Spleen (tissue), 11 donors: Measurements from ENCODE around the gene WDR49. TPM values are rescaled to one million over a fixed set of nuclear protein-coding genes. Genes with fewer than 3 reads are reported as not detected.

Source experiments
- DNase-seq: peaks from one replicate; pipeline ENCODE4 v3.0.0-alpha.2; 2020
- H3K27ac ChIP-seq, 8 donors: fragments of 200-600 bp; sonication (generic) in 7 of 8; 1 replicate in 4 of 8; 2 replicates in 4 of 8; pipeline versions ENCODE4 v1.5.0 to v1.8.0; 2016 to 2021; ENCODE audit warnings: inconsistent platforms in 4 of 8, mild to moderate bottlenecking in 4 of 8, moderate library complexity in 1 of 8
- H3K27me3 ChIP-seq, 7 donors: fragments of 200-600 bp; sonication (generic) in 6 of 7; replicated peaks in 1 of 7; 1 replicate in 4 of 7; 2 replicates in 3 of 7; pipeline versions ENCODE4 v1.5.0 to v1.8.0; 2016 to 2021; ENCODE audit warnings: inconsistent platforms in 3 of 7, mild to moderate bottlenecking in 1 of 7
- H3K36me3 ChIP-seq, 6 donors: fragments of 200-600 bp; sonication (generic) in 5 of 6; 1 replicate in 4 of 6; 2 replicates in 2 of 6; pipeline versions ENCODE4 v1.5.0 to v1.8.0; 2016 to 2021; ENCODE audit warnings: inconsistent platforms in 2 of 6
- H3K4me1 ChIP-seq, 6 donors: fragments of 200-600 bp; sonication (generic) in 5 of 6; 1 replicate in 3 of 6; 2 replicates in 3 of 6; pipeline versions ENCODE4 v1.5.0 to v1.8.0; 2016 to 2021; ENCODE audit warnings: inconsistent platforms in 3 of 6
- H3K4me3 ChIP-seq, 8 donors: fragments of 200-600 bp; sonication (generic) in 7 of 8; 1 replicate in 4 of 8; 2 replicates in 4 of 8; pipeline versions ENCODE4 v1.5.0 to v1.8.0; 2016 to 2021; ENCODE audit warnings: inconsistent platforms in 4 of 8, mild to moderate bottlenecking in 4 of 8, moderate library complexity in 2 of 8
- H3K9me3 ChIP-seq, 8 donors: fragments of 200-600 bp; sonication (generic) in 7 of 8; 1 replicate in 4 of 8; 2 replicates in 4 of 8; pipeline versions ENCODE4 v1.5.0 to v1.8.0; 2016 to 2021; ENCODE audit warnings: inconsistent platforms in 4 of 8
- POLR2A ChIP-seq, 3 donors: fragments of 450-650 bp; IDR thresholded peaks; one replicate each; pipeline ENCODE4 v1.5.1; 2017; ENCODE audit warnings: antibody characterized with exemption in 3 of 3, mild to moderate bottlenecking in 1 of 3
- POLR2AphosphoS5 ChIP-seq, 3 donors: sonication (generic); formaldehyde crosslinking; IDR thresholded peaks; one replicate each; pipeline ENCODE4 v1.5.1; 2017; ENCODE audit warnings: antibody characterized with exemption in 3 of 3
- WGBS, 5 donors: extraction: QIAGEN DNeasy Blood & Tissue Kit in 3 of 5; methylation state at CpG; one replicate each; pipeline versions ENCODE4 v1.1.5 to v1.1.7; 2013 to 2018; 5-methylcytosine and 5-hydroxymethylcytosine counted together
- intact Hi-C: fragments of 100-400 bp; cut with DNase I; formaldehyde crosslinking; loops from one replicate; pipeline ENCODE4 v1.15.0; 2023; ENCODE audit warnings: low total_unique reads
- polyA plus RNA-seq, 3 donors: library from polyadenylated mRNA; stranded (reverse); fragments of 200-250 nt; gene quantifications; one replicate each; pipeline ENCODE4 v1.2.1, GENCODE V29; 2013
- total RNA-seq, 7 donors: library from RNA; depleted of rRNA in 3 of 7; stranded (reverse); fragments of >200 nt in 3 of 7; fragmentation: NEBNext Ultra II Directional in 4 of 7; extraction: Animal tissue kit (Norgen Biotek cat#: 25700) in 4 of 7; gene quantifications; one replicate each; pipeline versions ENCODE4 v1.1.0 to v1.2.1, GENCODE V29; 2016 to 2021
- TF ChIP-seq, protein P1 (sequence below), 11 experiments: fragments of 200-600 bp in 7 of 11; fragments of 450-650 bp in 4 of 11; sonication (generic) in 4 of 11; IDR thresholded peaks in 8 of 11; conservative IDR thresholded peaks in 3 of 11; 1 replicate in 7 of 11; 2 replicates in 4 of 11; pipeline versions ENCODE4 v1.4.0 to v1.8.0; 2016 to 2021; ENCODE audit warnings: antibody characterized with exemption in 11 of 11, inconsistent platforms in 4 of 11, mild to moderate bottlenecking in 1 of 11
- donor health status: healthy with polysubstance abuse.
- donor health status: DM: no; HTN: no; CAD: no; lungs with moderate emphysema.
- donor health status: DM: no; HTN: no; CAD: no.
- donor health status: Bipolar disorder and iron deficiency.
- donor health status: healthy.
- donor health status: DM: no; HTN: no; CAD: no.
- donor health status: DM: yes; HTN: yes; CAD: no.

WDR49 gene
- total and polyA plus RNA-seq, 10 donors = 0.04 to 10.6 (median 1.4) TPM

- no peaks in the 10 kb centered on the region for H3K36me3 ChIP-seq
- H3K27me3 ChIP-seq = no peaks in the 10 kb centered on the region
- 77 to 95% (median 79%) methylated on average over 2 of the region's 2 CpGs for WGBS, 5 donors
Measured at GRCh38 chr3:167453815-167454214, 199.9 kb downstream of the WDR49 start.

DNA sequence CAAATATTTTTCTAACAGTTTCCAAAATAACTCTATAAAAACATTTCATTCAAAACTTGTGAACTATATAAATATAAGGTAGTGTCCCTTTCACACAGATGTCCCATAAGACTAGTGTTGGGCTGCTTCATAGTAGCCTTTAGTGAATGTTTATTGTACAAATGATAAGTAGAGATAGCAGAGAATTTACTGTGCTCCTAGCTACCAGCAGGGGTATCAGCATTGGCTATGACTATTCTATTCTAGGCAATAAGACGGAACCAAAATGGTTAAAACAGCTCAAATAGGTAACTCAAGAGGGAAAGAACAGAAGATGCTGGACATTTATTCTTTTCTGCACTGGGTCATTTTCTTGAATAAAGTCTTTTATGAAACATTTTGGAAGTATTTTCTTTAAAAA, 202.5 kb downstream of the WDR49 start:
- TF ChIP-seq POLR2A (IDR thresholded peaks at IDR 0.05) (no peak), POLR2AphosphoS5 (IDR thresholded peaks at IDR 0.05) (no peak)
- TF ChIP-seq, protein P1, sequence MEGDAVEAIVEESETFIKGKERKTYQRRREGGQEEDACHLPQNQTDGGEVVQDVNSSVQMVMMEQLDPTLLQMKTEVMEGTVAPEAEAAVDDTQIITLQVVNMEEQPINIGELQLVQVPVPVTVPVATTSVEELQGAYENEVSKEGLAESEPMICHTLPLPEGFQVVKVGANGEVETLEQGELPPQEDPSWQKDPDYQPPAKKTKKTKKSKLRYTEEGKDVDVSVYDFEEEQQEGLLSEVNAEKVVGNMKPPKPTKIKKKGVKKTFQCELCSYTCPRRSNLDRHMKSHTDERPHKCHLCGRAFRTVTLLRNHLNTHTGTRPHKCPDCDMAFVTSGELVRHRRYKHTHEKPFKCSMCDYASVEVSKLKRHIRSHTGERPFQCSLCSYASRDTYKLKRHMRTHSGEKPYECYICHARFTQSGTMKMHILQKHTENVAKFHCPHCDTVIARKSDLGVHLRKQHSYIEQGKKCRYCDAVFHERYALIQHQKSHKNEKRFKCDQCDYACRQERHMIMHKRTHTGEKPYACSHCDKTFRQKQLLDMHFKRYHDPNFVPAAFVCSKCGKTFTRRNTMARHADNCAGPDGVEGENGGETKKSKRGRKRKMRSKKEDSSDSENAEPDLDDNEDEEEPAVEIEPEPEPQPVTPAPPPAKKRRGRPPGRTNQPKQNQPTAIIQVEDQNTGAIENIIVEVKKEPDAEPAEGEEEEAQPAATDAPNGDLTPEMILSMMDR (IDR thresholded peaks at IDR 0.05 in 8 of 11, conservative IDR thresholded peaks at IDR 0.05 in 3 of 11) = no peak
- Histone ChIP-seq H3K27ac (no peak overlapping the region), H3K4me1 (no peaks in the 10 kb centered on the region), H3K9me3 (no peaks in the 10 kb centered on the region), H3K27me3 (no peaks in the 10 kb centered on the region), H3K4me3 (no peak overlapping the region), H3K36me3 (no peaks in the 10 kb centered on the region)
- WGBS, 5 donors = 0 to 87% (median 34%) methylated on average over 1 of the region's 1 CpG
- DNase-seq = no peak
- intact Hi-C loops = no loop called here

More at GRCh38 chr3:167453815-167454214, 199.9 kb downstream of the WDR49 start:
- TF ChIP-seq POLR2A (IDR thresholded peaks at IDR 0.05) (no peak), POLR2AphosphoS5 (IDR thresholded peaks at IDR 0.05) (no peak)
- TF ChIP-seq, protein P1 (IDR thresholded peaks at IDR 0.05 in 8 of 11, conservative IDR thresholded peaks at IDR 0.05 in 3 of 11) = no peak
- DNase-seq = no peak
- H3K4me3 ChIP-seq = no peak overlapping the region
- intact Hi-C loops = no loop called here
- no peaks in the 10 kb centered on the region for H3K9me3 ChIP-seq
- no peak overlapping the region for H3K27ac ChIP-seq
- no peaks in the 10 kb centered on the region for H3K4me1 ChIP-seq

DNA sequence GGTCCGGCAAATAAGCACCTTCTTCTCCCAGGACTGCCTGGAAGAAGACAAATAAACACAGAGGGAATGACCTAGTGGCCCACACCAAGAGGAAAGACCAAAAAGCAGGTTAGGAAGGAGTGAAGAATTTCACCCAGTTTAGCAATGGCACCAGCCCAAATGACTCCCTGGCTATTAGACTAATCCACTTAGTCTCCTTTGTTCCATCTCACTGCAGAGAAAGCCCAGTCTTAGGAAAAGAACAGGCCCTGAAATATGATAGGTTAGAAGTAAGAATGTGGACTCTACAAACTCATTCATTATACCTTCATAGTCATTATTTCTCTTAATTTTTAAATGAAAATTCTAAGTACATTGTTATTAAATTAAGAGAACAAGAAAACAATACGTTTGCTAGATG, 203.1 kb downstream of the WDR49 start:
- Histone ChIP-seq H3K4me1 (no peaks in the 10 kb centered on the region), H3K4me3 (no peak overlapping the region), H3K27me3 (no peaks in the 10 kb centered on the region), H3K36me3 (no peaks in the 10 kb centered on the region), H3K9me3 (no peaks in the 10 kb centered on the region), H3K27ac (no peak overlapping the region)
- TF ChIP-seq POLR2AphosphoS5 (IDR thresholded peaks at IDR 0.05) (no peak), POLR2A (IDR thresholded peaks at IDR 0.05) (no peak)
- TF ChIP-seq, protein P1 (IDR thresholded peaks at IDR 0.05 in 8 of 11, conservative IDR thresholded peaks at IDR 0.05 in 3 of 11) = no peak
- DNase-seq = no peak
- intact Hi-C loops = no loop called here
- WGBS, 5 donors = 59 to 86% (median 80%) methylated on average over 2 of the region's 2 CpGs

GRCh38 chr3:167450195-167450594, 203.5 kb downstream of the WDR49 start:
- DNase-seq = no peak
- intact Hi-C loops = no loop called here
- H3K9me3 ChIP-seq = no peaks in the 10 kb centered on the region
- no peak for TF ChIP-seq POLR2A (IDR thresholded peaks at IDR 0.05)
- no peak overlapping the region for H3K4me3 ChIP-seq
- no peaks in the 10 kb centered on the region for H3K4me1 ChIP-seq
- no peaks in the 10 kb centered on the region for H3K36me3 ChIP-seq
- 66 to 78% (median 73%) methylated on average over 5 of the region's 5 CpGs for WGBS, 5 donors
- H3K27me3 ChIP-seq = no peaks in the 10 kb centered on the region
- H3K27ac ChIP-seq = no peak overlapping the region

DNA sequence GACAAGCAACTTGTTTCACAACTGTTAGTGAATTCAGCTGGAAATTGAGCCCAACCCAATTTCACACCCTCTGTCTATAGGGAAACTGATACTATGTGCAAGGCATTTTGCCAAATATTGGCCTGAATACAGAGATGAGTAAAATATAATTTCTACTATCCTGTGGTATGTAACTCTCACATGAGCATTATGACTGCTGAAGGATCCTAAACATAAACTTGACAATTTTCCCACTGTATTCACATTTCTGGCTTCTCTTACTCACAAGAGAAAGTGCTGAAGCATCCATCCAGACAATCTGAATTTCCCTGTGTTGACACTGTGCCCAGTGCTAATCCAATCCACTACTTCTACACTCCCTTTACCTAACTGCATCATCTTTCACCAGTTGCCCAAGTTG, 208.3 kb downstream of the WDR49 start:
- no peak for TF ChIP-seq POLR2AphosphoS5 (IDR thresholded peaks at IDR 0.05)
- no peak for TF ChIP-seq POLR2A (IDR thresholded peaks at IDR 0.05)
- TF ChIP-seq, protein P1 (IDR thresholded peaks at IDR 0.05 in 8 of 11, conservative IDR thresholded peaks at IDR 0.05 in 3 of 11) = no peak
- Histone ChIP-seq H3K9me3 (no peaks in the 10 kb centered on the region), H3K4me1 (no peaks in the 10 kb centered on the region), H3K36me3 (no peaks in the 10 kb centered on the region), H3K27me3 (no peaks in the 10 kb centered on the region), H3K4me3 (no peak overlapping the region), H3K27ac (no peak overlapping the region)
- intact Hi-C loops = no loop called here
- no peak for DNase-seq
